GM18498 (cell line): ENCODE measurements around the gene HOXA11.

Source experiments
- ATAC-seq: cut with Tn5 transposase; IDR thresholded peaks from one replicate; pipeline ENCODE4 v1.9.1; 2021; ENCODE audit warnings: mild to moderate bottlenecking, moderate library complexity; ENCODE audit not compliant: unreplicated experiment

HOXA11 gene

DNA sequence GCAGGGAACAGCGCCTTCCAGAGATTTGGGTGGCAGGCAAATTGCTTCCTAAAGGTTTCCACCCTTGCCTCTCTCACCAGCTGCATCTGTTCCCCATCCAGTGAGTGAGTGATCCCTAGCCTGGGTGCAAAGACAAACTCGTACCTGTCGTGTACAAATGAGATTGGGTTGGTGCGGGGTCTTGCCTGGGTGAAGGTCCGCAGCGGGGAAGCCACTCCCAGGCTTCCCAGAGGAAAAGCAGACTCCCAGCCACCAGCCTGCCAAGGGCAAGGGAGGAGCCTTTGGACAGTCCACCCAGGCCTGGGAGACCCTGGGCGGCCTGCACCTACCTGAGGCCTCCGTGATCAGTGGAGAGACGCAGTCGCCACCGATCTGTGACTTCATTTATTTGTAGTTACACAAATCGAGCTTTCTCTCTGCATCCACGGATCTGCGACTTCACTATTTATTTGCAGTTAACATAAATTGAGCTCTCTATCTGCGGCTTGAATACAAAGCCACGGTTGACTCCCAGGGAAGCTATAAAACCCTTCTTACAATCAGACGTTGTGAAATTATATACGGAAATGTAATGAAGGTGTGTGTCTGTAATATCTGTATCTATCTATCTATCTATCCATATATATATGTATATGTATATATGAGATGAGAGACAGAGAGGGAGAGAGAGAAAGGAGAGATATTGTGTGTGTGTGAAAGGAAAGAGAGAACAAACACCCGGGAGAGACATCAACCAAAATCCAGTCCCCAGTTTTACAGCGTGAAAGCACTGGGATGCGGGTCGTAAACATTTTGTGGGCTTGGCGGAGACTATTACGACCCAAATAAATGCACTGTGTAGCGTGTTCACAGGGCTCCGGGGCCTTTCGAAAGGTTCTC lies 25.5 kb downstream of the HOXA11 start:
- no peak for ATAC-seq

DNA sequence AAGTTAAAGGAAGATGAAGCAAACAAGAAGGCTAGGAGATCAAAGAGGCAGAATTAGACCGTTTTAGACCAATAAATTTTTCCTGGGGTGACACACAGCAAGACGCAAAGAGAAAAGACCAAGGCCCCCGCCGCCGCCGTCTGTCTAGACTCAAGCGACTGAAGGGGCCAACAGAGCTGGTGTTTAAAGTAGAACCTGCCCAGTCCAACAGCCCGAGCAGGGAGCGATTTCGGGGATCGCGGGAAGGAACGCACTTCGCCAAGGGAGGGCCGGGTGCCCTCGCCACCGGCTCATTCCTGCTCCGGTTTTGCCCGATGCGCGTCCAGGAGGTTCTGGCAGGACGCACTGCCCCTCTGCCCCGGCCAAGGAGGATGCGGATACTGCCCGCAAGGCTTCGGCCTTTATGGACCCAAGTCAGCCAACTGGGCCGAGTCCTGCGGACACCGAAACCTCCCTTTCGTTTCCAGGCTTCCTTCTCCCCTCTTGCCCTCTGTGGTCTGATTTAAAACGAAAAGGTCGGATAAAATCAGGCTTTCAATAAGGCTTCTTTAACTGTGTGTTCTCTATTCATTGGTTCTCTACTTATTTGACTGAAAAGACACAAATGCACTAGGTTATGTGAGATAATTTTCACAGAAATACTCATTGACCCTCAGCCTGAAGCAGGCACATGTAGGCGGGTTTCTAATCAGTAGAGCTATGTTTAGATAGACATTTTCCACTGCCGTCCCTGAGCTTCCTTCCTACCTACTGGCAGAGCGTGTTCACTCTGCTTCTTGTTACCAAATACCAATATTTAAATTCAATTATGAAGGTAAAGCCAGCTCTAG lies 26.4 kb downstream of the HOXA11 start:
- ATAC-seq = no peak

- ATAC-seq = no peak
Measured at GRCh38 chr7:27157702-27158431, 27.2 kb downstream of the HOXA11 start.

DNA sequence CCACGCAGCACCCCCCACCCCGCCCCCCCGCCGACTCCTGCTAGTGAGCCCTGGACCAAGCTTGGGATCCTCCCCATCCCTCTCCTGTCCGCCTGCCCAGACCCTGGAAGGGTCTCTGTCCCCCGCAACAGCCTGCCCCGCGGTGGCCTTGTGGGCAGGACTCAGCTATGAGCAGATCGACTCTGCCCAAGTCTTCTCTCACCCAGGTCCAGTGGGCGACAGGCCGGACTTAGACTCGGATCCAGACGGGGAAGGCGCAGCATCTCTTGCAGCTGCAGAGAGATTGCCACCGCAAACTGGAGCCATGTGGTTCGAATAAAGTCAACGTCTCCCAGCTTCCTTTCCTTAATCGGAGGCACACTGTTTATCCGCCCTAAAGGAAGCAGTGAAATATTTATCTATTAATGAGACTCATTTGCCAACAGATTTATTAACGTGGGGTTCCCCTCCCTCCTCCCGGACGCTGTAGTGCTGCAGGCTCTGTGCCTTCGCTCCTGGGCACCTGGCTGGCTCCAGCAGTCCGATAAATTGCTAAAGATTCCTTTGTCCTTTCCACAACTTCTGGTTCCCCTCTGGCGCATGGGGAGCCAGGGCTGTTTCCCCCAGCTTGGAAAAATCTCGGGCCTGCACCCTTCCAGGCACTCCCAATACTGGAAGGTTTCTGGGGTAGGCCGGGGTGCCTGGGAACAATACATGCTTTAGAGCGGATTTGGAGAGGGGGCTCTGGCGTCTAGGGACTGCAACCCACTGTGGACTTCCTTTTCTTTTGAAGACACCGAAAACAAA lies 27.9 kb downstream of the HOXA11 start:
- ATAC-seq = no peak

DNA sequence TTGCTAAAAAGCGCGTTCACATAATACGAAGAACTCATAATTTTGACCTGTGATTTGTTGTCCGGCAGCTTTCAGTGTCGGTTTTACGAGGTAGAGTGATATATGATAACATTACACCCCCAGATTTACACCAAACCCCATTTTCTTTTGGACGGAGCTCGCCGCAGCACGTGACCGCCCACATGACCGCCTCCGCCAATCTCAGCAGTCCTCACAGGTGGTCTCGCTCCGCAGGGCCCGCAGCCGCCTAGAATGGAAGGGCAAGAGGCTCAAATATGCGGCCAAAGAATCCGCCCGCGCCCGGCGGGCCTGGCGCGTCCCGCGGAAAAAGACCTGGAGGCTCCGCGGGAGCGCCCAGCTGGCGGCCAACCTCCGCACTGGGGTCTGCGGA lies 28.5 kb downstream of the HOXA11 start, which contains the start of gene HOXA7:
Gene HOXA7 (minus strand): TSS at position 168 of the 391 bp plus-strand sequence. CDS start 130 bp downstream, at position 38.
- no peak for ATAC-seq

- no peak for ATAC-seq
Measured at GRCh38 chr7:27155816-27156507, 29.1 kb downstream of the HOXA11 start.

DNA sequence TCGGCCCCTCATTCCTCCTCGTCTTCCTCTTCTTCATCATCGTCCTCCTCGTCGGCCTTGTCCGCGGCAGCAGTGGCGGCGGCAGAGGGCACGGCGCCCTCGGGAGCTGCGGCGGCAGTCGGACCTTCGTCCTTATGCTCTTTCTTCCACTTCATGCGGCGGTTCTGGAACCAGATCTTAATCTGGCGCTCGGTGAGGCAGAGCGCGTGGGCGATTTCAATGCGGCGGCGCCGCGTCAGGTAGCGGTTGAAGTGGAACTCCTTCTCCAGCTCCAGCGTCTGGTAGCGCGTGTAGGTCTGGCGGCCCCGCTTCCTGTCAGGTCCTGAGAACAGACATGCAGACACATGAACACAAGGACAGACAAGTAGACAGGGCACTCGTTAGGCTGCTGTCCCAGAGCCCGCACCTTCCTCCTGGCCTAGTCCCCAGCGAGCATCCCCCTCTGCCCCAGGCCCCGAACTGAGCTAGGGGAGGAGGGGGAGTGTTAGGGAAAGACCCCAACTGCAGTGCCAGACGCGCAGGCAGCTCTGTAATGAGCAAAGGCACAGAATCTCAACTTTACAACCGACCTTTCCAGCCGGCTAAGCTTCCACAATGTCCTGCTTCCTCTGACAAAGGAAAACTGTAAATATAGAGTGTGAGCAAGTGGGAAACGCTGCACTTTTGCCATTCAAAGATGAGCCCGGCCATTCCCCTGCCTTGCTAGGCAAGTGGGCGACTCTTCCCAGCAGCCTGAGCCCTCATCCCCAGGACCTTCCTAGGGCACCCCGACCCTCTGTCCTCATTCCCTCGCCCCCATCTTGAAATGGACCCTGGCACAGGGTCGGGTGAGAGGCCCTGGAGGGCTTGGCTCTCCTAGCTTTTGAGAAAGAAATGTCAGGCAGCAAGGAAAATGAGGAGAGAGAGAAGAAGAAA lies 29.9 kb downstream of the HOXA11 start:
- ATAC-seq = no peak

DNA sequence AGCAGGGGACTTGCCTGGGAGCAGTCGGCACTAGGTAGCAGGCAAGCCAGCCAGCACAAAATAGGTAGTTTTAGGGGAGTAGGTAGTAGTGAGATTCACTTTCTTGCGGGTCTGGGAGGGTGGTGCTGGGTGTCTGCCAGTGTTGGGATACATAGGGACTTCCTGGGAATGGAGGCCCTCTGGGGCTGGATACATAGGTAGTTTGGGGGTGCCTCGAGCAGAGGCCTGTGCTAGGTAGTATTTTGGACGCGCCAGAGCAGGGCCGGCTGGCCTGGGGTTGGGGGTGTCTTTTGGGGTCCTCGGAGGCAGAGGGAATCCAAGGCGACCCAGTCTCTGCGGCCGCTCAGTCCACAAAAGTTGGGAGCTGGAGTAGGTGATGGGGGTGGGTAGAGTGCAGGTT lies 30.7 kb downstream of the HOXA11 start:
- no peak for ATAC-seq

- no peak for ATAC-seq
Measured at GRCh38 chr7:27153526-27153925, 31.5 kb downstream of the HOXA11 start.

DNA sequence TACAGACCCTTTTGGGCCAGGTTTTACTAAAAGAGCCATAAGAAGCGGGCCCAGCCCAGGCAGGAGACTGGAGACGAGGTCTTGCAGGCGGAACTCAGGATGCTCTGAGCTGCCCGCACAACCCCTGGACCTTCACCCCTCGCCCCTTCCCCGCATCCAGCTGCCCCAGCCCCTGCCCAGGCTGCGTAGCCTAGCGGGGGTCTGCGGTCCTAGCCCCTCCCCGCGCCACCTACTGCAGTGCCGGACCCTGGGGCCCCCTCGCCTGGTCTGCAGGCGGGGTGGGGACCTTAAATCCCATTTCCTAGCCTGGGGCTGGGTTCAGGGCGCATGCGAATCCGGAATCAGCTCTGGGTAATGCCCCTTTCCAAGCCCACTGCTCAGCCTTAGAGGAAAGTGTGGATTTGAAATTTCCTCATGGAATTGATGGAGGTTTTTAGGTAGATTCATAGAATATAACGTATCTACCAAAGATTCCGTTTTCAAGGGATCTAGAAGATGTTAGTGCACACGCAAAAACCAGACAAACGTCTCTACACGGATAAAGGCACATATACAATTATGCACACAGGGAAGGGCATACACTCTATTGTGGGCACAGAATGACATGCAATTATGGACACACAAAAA lies 32.1 kb downstream of the HOXA11 start:
- no peak for ATAC-seq

GRCh38 chr7:27151931-27152815 lies 32.9 kb downstream of the HOXA11 start, which contains the start of gene HOXA3:
TSS of gene HOXA3 (minus strand) at chr7:27152583. CDS start at chr7:27110640, 41,943 bp downstream.
- no peak for ATAC-seq

DNA sequence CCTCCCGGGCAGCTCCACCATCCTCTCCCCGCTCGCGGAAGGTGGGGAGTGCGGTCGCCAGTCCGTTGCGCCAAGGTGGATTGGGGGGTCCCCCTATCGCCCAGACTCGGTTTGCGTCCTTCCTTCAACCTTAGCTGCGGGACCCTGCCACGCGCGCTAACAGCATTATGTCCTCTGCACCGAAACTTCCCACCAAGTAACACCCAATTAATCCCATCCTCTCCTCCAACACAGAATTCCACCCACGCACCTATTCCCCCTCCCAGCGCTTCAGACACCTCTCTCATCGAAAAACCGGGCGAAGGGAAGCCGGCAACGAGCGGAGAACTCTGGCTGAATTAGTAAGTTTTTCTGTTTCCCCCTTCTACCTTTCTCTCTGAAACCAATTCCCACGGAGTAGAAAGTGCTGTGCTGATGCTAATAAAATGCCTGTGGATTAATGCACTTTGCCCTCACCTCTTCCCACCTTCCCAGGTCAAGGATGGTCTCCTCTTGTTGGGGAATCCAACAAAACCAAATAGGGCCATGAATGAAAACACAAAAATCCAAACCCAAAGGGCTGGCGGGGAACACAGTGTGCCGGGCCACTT lies 33.6 kb downstream of the HOXA11 start:
- ATAC-seq = no peak

DNA sequence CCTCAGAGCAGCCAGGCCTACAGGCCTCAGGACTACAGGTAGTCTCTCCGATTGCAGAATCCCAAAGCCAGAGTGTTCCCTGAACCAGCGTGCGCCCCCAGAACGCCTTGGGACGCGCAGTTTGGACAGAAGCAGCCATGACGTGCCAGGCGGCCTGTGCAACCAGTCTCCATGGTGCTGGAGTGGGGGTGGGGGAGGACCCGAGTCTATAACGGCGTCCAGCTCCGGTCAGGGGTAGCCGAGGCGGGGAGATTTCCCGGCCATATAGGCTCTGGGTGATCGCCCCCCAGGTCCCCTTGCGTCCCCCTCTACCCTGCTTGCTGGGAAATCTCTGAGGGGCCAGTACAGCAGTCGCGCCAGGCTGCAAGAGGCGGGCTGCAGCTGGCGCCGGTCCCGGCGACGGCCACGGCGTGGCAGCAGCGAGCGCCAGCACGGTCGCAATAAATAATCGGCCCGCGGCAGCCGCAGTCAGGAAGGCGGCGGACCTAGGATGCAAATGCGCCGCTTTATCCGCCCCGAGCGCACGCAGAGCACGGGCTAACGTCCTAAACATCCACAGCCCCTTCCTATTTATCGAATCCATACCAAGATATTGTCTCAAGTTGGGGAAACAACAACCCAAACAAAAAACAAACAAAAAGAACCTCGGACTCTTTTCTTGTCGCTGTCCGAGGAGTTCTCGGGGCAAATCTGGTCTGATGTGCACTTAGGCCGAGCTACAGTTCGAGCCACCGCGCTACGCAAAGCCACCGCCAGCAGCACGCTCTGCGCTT lies 34.3 kb downstream of the HOXA11 start:
- peak; percentile 90 for ATAC-seq

DNA sequence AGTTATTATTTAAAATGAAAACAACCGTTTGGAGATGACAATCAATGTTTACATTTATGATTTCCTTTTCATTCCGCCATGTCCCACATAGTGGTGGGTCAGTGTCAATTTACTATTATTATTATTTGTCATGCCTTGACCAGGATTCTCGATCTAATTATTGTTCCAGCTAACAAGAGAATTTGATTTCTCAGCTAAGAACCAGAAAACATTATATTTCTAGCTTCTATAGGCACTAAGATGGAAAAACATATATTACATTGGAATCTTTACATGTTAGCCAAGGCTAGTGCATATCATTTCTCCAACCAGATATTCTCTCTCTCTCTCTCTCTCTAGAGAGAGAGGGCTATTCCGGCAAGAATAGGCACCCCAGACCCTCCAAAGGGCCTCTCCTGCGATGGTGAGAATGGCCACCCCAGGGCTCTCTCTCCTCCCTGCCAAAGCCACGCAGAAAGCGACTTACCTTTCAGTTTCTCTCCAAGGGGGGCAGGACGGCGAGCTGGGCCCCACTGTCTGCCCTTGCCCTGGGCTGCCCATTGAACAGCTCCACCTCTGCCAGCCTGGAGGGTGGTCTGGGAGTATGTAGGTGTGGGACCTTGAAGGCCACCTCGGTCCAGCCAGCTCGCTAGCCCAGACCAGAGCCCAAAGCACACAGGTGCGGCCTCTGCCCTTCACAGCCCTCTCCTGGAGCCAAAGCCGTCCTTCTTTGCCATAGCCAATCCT lies 35.0 kb downstream of the HOXA11 start:
- no peak for ATAC-seq
